Measurements from ENCODE around the gene S100B. TPM values are rescaled to one million over a fixed set of nuclear protein-coding genes. Genes with fewer than 3 reads are reported as not detected.

Gene S100B
- total RNA-seq, 1 donor from 2014 or later: not detected

DNA sequence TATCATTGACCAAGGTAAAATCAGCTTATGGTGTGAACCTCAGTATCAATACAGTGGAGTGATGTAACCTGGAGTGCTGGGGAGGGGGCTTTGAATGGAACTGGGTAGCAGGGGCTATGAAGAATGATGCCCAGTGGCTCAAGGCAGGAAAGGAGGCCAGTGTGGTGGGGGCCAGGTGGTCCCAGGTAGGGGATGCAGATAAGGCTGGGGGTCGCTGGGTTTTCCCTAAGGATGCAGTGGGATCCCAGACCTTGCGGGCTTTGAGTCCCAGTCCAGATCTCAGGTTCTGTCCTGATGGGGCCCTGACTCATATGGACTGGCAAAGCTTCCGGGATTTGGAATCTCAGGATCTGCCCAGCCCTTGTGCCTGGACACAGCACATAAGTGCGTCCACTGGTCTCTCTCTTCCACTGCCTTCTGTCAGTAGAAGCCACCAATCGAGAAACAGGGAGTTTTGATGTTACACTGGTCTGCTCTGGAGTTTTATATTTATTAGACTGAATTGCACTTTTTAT, 52.0 kb downstream of the S100B start:
- no peak for DNase-seq (ENCODE audit: low read depth)
- no peak for TF ChIP-seq CTCF (IDR thresholded peaks at IDR 0.05; ENCODE audit: insufficient read depth, low read length, poor library complexity, severe bottlenecking)
- Histone ChIP-seq H3K36me3 (ENCODE audit: control insufficient read depth, insufficient read depth, low read length) (peaks cover 2% of the 10 kb centered on the region), H3K27me3 (ENCODE audit: control insufficient read depth, insufficient read depth, low read length) (no peaks in the 10 kb centered on the region), H3K4me3 (ENCODE audit: low read depth, low read length) (no peak overlapping the region)

DNA sequence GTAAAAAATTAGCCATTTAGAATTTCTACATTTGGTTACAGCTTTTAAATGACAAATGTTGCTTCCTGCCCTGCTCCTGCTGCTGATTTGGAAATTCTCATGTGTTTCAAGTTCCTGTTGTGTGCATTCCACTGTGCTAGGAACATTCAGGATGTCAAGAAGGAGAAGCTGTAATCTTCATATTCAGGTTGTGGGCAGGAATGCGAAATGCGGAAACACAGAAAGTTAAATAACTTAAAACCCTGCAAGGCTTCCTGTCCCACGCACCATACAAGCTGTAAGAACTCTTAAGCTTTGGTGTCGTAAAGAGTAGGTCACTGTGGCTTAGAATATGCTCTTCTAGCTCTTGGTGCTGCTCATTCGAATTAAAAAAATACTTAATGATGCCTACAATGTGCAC, 52.6 kb downstream of the S100B start:
- Histone ChIP-seq H3K36me3 (ENCODE audit: control insufficient read depth, insufficient read depth, low read length) (peaks cover 1% of the 10 kb centered on the region), H3K4me3 (ENCODE audit: low read depth, low read length) (no peak overlapping the region), H3K27me3 (ENCODE audit: control insufficient read depth, insufficient read depth, low read length) (no peaks in the 10 kb centered on the region)
- TF ChIP-seq CTCF (IDR thresholded peaks at IDR 0.05; ENCODE audit: insufficient read depth, low read length, poor library complexity, severe bottlenecking): no peak
- DNase-seq (ENCODE audit: low read depth): no peak

- Histone ChIP-seq H3K27me3 (ENCODE audit: control insufficient read depth, insufficient read depth, low read length) (no peaks in the 10 kb centered on the region), H3K36me3 (ENCODE audit: control insufficient read depth, insufficient read depth, low read length) (peaks cover 1% of the 10 kb centered on the region), H3K4me3 (ENCODE audit: low read depth, low read length) (no peak overlapping the region)
- no peak for TF ChIP-seq CTCF (IDR thresholded peaks at IDR 0.05; ENCODE audit: insufficient read depth, low read length, poor library complexity, severe bottlenecking)
- DNase-seq (ENCODE audit: low read depth): no peak
Measured at GRCh38 chr21:46551636-46552241, 53.1 kb downstream of the S100B start.

DNA sequence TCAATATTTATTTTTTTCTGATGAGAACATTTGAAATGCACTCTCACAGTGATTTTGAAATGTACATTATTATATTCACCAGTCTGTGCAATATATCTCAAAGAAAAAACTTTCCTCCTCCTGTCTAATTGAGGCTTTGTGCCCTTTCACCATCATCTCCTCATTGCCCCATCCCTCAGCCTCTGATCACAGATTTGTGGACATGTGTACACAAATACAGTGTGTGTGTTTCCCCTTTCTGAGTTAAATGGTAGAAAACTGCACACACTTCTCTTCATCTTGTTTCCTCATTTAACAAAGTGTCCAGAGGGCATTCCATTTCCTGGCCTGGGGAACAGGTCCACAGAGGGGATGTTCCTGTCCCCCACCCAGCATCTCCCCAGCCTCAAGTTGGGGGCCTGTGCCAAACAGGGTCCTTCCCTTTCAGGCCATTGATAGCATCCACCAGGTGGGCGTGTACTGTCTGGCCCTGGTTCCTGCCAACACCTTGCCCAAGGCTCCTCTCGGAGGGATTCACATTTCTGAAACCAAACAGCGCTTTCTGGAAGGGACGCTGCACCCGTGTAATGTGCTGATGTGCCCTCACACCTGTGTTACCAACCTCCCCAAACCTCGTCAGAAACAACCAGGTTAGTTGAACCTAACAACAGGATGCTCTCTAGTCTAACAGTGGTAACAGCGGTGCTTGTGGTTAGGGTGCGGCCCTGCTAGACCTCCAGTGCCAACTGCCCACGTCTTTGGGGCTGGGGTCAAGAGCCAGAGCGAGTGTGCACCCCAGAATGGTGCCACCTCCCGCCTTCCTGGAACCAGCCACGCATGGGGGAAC, 54.6 kb downstream of the S100B start:
- no peak overlapping the region for H3K4me3 ChIP-seq (ENCODE audit: low read depth, low read length)
- TF ChIP-seq CTCF (IDR thresholded peaks at IDR 0.05; ENCODE audit: insufficient read depth, low read length, poor library complexity, severe bottlenecking): no peak
- no peak for DNase-seq (ENCODE audit: low read depth)
- H3K36me3 ChIP-seq (ENCODE audit: control insufficient read depth, insufficient read depth, low read length): peaks cover 1% of the 10 kb centered on the region
- no peaks in the 10 kb centered on the region for H3K27me3 ChIP-seq (ENCODE audit: control insufficient read depth, insufficient read depth, low read length)

DNA sequence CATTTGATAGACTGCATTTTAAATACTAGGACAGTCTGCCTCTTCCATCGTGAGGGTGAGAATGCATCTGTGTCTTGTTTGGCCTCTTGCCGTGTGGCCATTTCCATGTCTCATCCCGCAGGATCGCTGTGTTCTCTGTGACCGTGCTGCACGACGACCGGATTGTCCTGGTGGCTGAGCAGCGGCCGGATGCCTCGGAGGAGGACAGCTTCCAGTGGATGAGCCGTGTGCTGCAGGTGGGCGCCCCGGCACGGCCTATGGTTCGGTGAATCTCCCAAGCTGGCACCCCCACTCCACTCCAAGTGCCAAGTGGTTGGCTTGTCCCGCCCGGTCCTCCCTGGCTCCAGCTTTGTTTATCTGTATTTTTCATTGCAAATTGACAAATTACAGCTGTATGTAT, 55.2 kb downstream of the S100B start:
- H3K27me3 ChIP-seq (ENCODE audit: control insufficient read depth, insufficient read depth, low read length): no peaks in the 10 kb centered on the region
- no peak for DNase-seq (ENCODE audit: low read depth)
- peaks cover 1% of the 10 kb centered on the region for H3K36me3 ChIP-seq (ENCODE audit: control insufficient read depth, insufficient read depth, low read length)
- no peak overlapping the region for H3K4me3 ChIP-seq (ENCODE audit: low read depth, low read length)
- no peak for TF ChIP-seq CTCF (IDR thresholded peaks at IDR 0.05; ENCODE audit: insufficient read depth, low read length, poor library complexity, severe bottlenecking)

Other genes with a start within 250 kb of the S100B start
- 16.0 and 22.6 TPM in 2 replicates for gene DIP2A, start 146.2 kb downstream of the S100B start, total RNA-seq
- 57.5 and 66.7 TPM in 2 replicates for gene PRMT2, start 30.6 kb upstream of the S100B start, total RNA-seq